SU-DHL-6 (cell line): ENCODE results near the gene TLK1.

Experiments
- CTCF ChIP-seq: fragments of 200-600 bp; sonication (generic); IDR thresholded peaks from one replicate; pipeline ENCODE4 v1.5.1; 2017; ENCODE audit warnings: antibody characterized with exemption, mild to moderate bottlenecking, low read length, moderate library complexity; ENCODE audit not compliant: insufficient read depth, poor library complexity, severe bottlenecking
- EZH2phosphoT487 ChIP-seq: fragments of 200-600 bp; sonication (generic), shearing (Covaris generic); conservative IDR thresholded peaks from 2 replicates; pipeline ENCODE4 v1.6.1; 2018; ENCODE audit warnings: mild to moderate bottlenecking, antibody characterized with exemption, low read length, moderate library complexity, mixed read lengths

GRCh38 chr2:171018522-171018921, 142.2 kb downstream of the TLK1 start:
- TF ChIP-seq EZH2phosphoT487 (no peak), CTCF (no peak)
